HL-60 (cell line): ENCODE measurements around the gene WDR91.

Experiments
- GABPA ChIP-seq: IDR thresholded peaks from 2 replicates; pipeline ENCODE4 v1.6.1; 2012; ENCODE audit warnings: low read depth
- POLR2AphosphoS5 ChIP-seq: IDR thresholded peaks from 2 replicates; pipeline ENCODE4 v1.6.1; 2012; ENCODE audit warnings: low read depth
- TF ChIP-seq, protein P1 (sequence below): IDR thresholded peaks from one replicate; pipeline ENCODE4 v1.5.1; 2011; ENCODE audit warnings: low read length, control low read depth, inconsistent platforms; ENCODE audit not compliant: insufficient read depth
- TF ChIP-seq, protein P2 (sequence below): IDR thresholded peaks from 2 replicates; pipeline ENCODE4 v1.6.1; 2012; ENCODE audit warnings: low read depth; ENCODE audit not compliant: insufficient replicate concordance

DNA sequence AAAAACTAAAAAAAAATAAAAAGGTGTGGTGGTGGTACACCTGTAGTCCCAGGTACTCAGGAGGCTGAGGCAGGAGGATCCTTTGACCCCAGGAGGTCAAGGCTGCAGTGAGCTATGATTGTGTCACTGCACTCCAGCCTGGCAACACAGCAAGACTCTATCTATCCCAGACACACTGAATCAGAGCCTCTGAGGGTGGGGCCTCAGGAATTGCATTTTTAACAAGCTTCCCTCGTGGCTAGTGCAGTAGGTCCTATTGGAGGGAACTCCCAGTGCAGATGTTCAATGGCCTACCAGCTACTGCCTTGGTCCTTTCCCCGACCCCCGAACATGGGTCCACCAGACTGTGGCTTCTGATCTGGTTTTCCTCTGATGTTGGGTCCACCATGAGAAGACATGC, 37.2 kb upstream of the WDR91 start:
- TF ChIP-seq, protein P1, sequence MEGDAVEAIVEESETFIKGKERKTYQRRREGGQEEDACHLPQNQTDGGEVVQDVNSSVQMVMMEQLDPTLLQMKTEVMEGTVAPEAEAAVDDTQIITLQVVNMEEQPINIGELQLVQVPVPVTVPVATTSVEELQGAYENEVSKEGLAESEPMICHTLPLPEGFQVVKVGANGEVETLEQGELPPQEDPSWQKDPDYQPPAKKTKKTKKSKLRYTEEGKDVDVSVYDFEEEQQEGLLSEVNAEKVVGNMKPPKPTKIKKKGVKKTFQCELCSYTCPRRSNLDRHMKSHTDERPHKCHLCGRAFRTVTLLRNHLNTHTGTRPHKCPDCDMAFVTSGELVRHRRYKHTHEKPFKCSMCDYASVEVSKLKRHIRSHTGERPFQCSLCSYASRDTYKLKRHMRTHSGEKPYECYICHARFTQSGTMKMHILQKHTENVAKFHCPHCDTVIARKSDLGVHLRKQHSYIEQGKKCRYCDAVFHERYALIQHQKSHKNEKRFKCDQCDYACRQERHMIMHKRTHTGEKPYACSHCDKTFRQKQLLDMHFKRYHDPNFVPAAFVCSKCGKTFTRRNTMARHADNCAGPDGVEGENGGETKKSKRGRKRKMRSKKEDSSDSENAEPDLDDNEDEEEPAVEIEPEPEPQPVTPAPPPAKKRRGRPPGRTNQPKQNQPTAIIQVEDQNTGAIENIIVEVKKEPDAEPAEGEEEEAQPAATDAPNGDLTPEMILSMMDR, result no peak
- TF ChIP-seq, protein P2, sequence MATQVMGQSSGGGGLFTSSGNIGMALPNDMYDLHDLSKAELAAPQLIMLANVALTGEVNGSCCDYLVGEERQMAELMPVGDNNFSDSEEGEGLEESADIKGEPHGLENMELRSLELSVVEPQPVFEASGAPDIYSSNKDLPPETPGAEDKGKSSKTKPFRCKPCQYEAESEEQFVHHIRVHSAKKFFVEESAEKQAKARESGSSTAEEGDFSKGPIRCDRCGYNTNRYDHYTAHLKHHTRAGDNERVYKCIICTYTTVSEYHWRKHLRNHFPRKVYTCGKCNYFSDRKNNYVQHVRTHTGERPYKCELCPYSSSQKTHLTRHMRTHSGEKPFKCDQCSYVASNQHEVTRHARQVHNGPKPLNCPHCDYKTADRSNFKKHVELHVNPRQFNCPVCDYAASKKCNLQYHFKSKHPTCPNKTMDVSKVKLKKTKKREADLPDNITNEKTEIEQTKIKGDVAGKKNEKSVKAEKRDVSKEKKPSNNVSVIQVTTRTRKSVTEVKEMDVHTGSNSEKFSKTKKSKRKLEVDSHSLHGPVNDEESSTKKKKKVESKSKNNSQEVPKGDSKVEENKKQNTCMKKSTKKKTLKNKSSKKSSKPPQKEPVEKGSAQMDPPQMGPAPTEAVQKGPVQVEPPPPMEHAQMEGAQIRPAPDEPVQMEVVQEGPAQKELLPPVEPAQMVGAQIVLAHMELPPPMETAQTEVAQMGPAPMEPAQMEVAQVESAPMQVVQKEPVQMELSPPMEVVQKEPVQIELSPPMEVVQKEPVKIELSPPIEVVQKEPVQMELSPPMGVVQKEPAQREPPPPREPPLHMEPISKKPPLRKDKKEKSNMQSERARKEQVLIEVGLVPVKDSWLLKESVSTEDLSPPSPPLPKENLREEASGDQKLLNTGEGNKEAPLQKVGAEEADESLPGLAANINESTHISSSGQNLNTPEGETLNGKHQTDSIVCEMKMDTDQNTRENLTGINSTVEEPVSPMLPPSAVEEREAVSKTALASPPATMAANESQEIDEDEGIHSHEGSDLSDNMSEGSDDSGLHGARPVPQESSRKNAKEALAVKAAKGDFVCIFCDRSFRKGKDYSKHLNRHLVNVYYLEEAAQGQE, result no peak
- TF ChIP-seq POLR2AphosphoS5, result no peak
- no peak for TF ChIP-seq GABPA
